Keratinocyte (primary cell): Measurements from ENCODE around the gene SSBP2. TPM values are rescaled to one million over a fixed set of nuclear protein-coding genes. Genes with fewer than 3 reads are reported as not detected.

Experiments
- DNase-seq: peaks from one replicate; pipeline ENCODE4 v3.0.0-alpha.2; 2011; ENCODE audit warnings: low read depth, missing footprints, low spot score
- FAIRE-seq: peaks from 2 replicates; lab custom pipeline; 2011; peaks lifted over from hg19 to GRCh38; lab: Jason Lieb, UNC
- H2AFZ ChIP-seq: 2 replicates; pipeline ENCODE4 v1.6.0; 2012; ENCODE audit warnings: low read length, control low read depth, inconsistent platforms; ENCODE audit not compliant: control insufficient read depth
- H3K27ac ChIP-seq: 2 replicates; pipeline ENCODE4 v1.5.1; 2011; ENCODE audit warnings: low read length; ENCODE audit not compliant: control insufficient read depth, insufficient read depth
- H3K27me3 ChIP-seq: 3 replicates; pipeline ENCODE4 v1.6.0; 2011; ENCODE audit warnings: low read length; ENCODE audit not compliant: control insufficient read depth, insufficient read depth; ENCODE audit errors: extremely low read depth
- H3K36me3 ChIP-seq, 2 experiments: 2 replicates in 1 of 2; 3 replicates in 1 of 2; pipeline ENCODE4 v1.5.1; 2011; ENCODE audit warnings: low read length in 2 of 2, mild to moderate bottlenecking in 1 of 2; ENCODE audit not compliant: control insufficient read depth in 2 of 2, insufficient read depth in 2 of 2; ENCODE audit errors: extremely low read depth in 1 of 2
- H3K4me1 ChIP-seq: 3 replicates; pipeline ENCODE4 v1.5.1; 2011; ENCODE audit warnings: low read length; ENCODE audit not compliant: control insufficient read depth, insufficient read depth; ENCODE audit errors: extremely low read depth
- H3K4me2 ChIP-seq: 3 replicates; pipeline ENCODE4 v1.6.0; 2011; ENCODE audit warnings: low read depth, low read length; ENCODE audit not compliant: control insufficient read depth, insufficient read depth; ENCODE audit errors: extremely low read depth
- H3K4me3 ChIP-seq, 3 experiments: fragments of 200-600 bp in 1 of 3; sonication (generic) in 1 of 3; 2 replicates in 2 of 3; 3 replicates in 1 of 3; pipeline ENCODE4 v1.5.1; 2011 to 2016; ENCODE audit warnings: low read length in 3 of 3, mild to moderate bottlenecking in 3 of 3, control low read depth in 2 of 3, inconsistent platforms in 1 of 3, low read depth in 1 of 3, mixed read lengths in 1 of 3, mixed run types in 1 of 3, moderate library complexity in 1 of 3; ENCODE audit not compliant: control insufficient read depth in 2 of 3, insufficient read depth in 2 of 3; ENCODE audit errors: extremely low read depth in 1 of 3
- H3K79me2 ChIP-seq: 2 replicates; pipeline ENCODE4 v1.6.0; 2012; ENCODE audit warnings: low read length; ENCODE audit not compliant: control insufficient read depth, insufficient read depth
- H3K9ac ChIP-seq: 3 replicates; pipeline ENCODE4 v1.6.0; 2011; ENCODE audit warnings: low read length; ENCODE audit not compliant: control insufficient read depth, insufficient read depth; ENCODE audit errors: extremely low read depth
- H3K9me1 ChIP-seq: 3 replicates; pipeline ENCODE4 v1.6.0; 2011; ENCODE audit warnings: low read length; ENCODE audit not compliant: control insufficient read depth, insufficient read depth; ENCODE audit errors: extremely low read depth
- H3K9me3 ChIP-seq: 2 replicates; pipeline ENCODE4 v1.5.1; 2012; ENCODE audit warnings: low read depth, low read length; ENCODE audit not compliant: control insufficient read depth
- H4K20me1 ChIP-seq: 3 replicates; pipeline ENCODE4 v1.6.0; 2011; ENCODE audit warnings: low read length; ENCODE audit not compliant: control insufficient read depth, insufficient read depth; ENCODE audit errors: extremely low read depth
- EZH2 ChIP-seq: IDR thresholded peaks from one replicate; pipeline ENCODE4 v1.6.1; 2012; ENCODE audit warnings: inconsistent platforms, mild to moderate bottlenecking, low read length, moderate library complexity
- dilution Hi-C: fragments of 300-500 bp; cut with MboI; formaldehyde crosslinking; loops from one replicate; pipeline ENCODE4 v1.7.0; 2020; ENCODE audit warnings: low sequenced_read_pairs; ENCODE audit not compliant: extremely low pct_ligation_motif_present
- polyA plus RNA-seq, 5 experiments: library from polyadenylated mRNA; depleted of rRNA in 3 of 5; stranded (reverse) in 3 of 5; stranded (forward) in 1 of 5; unstranded in 1 of 5; fragments of >200 nt; gene quantifications; 1 replicate in 1 of 5; 2 replicates in 3 of 5; 3 replicates in 1 of 5; pipeline versions ENCODE4 v1.2.1 to v1.2.3, GENCODE V29; 2011 to 2012; ENCODE audit warnings: missing spikeins in 2 of 5, low read depth in 1 of 5, low replicate concordance in 1 of 5
- TF ChIP-seq, protein P1 (sequence below), 3 experiments: IDR thresholded peaks in 1 of 3; conservative IDR thresholded peaks in 1 of 3; optimal IDR thresholded peaks in 1 of 3; 2 replicates in 2 of 3; 3 replicates in 1 of 3; pipeline versions ENCODE3 to v1.5.1; 2011; ENCODE audit warnings: low read length in 3 of 3, mild to moderate bottlenecking in 3 of 3, moderate library complexity in 2 of 3, control low read depth in 1 of 3, inconsistent platforms in 1 of 3; ENCODE audit not compliant: insufficient read depth in 2 of 3; ENCODE audit errors: extremely low read depth in 1 of 3

Gene SSBP2
- polyA plus RNA-seq, 1 donor (not counting 4 experiments of a cell fraction or from before 2014, with no cell fraction given), result 14.6 TPM

GRCh38 chr5:81395262-81395661 lies 355.6 kb downstream of the SSBP2 start:
- TF ChIP-seq, protein P1, sequence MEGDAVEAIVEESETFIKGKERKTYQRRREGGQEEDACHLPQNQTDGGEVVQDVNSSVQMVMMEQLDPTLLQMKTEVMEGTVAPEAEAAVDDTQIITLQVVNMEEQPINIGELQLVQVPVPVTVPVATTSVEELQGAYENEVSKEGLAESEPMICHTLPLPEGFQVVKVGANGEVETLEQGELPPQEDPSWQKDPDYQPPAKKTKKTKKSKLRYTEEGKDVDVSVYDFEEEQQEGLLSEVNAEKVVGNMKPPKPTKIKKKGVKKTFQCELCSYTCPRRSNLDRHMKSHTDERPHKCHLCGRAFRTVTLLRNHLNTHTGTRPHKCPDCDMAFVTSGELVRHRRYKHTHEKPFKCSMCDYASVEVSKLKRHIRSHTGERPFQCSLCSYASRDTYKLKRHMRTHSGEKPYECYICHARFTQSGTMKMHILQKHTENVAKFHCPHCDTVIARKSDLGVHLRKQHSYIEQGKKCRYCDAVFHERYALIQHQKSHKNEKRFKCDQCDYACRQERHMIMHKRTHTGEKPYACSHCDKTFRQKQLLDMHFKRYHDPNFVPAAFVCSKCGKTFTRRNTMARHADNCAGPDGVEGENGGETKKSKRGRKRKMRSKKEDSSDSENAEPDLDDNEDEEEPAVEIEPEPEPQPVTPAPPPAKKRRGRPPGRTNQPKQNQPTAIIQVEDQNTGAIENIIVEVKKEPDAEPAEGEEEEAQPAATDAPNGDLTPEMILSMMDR (optimal IDR thresholded peaks at IDR 0.05 in 1 of 3, IDR thresholded peaks at IDR 0.05 in 1 of 3, conservative IDR thresholded peaks at IDR 0.05 in 1 of 3; ENCODE audit: extremely low read depth in 1 of 3, insufficient read depth in 2 of 3, low read length in 3 of 3), result no peak
- TF ChIP-seq EZH2, result no peak
- H3K79me2 ChIP-seq, result no peaks in the 10 kb centered on the region
- no peaks in the 10 kb centered on the region for H3K36me3 ChIP-seq
- FAIRE-seq (no peak), DNase-seq (no peak)
- H4K20me1 ChIP-seq, result no peaks in the 10 kb centered on the region
- no peaks in the 10 kb centered on the region for H3K9me3 ChIP-seq
- H2AFZ ChIP-seq, result no peak overlapping the region
- no peak overlapping the region for H3K4me2 ChIP-seq
- no peak overlapping the region for H3K27ac ChIP-seq
- H3K27me3 ChIP-seq, result peaks cover 4% of the 10 kb centered on the region
- dilution Hi-C loops, result no loop called here
- no peak overlapping the region for H3K9ac ChIP-seq
- H3K4me1 ChIP-seq, result no peaks in the 10 kb centered on the region
- H3K4me3 ChIP-seq, result no peak overlapping the region
- H3K9me1 ChIP-seq, result no peaks in the 10 kb centered on the region

DNA sequence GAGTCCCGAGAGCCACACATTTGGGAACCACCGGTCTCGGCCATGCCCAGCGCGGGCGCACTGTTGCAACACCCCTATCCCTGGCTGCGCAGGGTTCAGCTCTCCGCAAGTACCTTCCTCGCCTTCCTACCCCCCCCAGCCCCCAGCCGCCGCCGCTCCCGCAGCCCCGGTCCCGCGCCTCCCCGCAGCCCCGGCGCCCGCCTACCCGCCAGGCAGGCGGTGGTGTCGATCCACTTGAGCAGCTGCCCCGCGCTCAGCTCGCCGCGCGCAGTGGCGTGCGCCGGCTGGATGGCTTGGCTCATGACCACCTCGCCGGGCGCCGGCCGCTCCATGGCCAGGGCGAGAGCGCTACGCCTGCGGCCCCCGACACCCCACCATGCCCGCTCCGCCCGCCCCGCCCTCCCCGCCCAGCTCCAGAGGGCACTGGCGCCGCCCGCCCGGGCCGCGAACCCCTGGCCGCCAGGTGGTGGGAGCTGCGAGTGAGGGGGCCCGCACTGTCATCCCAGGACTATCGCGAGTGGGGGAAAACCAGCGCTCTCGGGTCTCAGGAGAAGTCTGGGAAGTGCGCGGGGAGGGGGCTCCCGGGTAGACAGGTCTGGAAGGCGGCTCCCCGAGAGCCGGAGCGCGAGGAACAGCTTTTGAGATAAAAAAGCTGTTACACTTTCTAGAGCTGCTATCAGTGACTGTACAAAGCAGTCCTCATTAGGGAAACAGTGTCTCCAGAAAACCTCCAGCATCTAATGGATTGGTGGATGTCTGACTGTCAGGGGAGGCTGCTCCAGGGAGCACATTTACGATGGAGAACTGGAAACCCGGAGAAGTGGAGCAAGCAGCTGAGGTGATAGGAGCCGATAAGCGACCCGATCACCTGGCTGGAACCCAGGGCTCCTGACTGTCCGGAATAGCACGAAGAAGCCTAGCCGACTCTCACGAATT lies 356.8 kb downstream of the SSBP2 start, which contains the start of gene ACOT12:
Gene ACOT12 (minus strand): TSS at position 352 of the 936 bp plus-strand sequence. CDS start 20 bp downstream, at position 332.
- no peaks in the 10 kb centered on the region for H4K20me1 ChIP-seq
- peak within 1 kb of the TSS; percentile 15 for H3K9ac ChIP-seq
- DNase-seq (no peak), FAIRE-seq (no peak)
- H3K4me1 ChIP-seq, result no peaks in the 10 kb centered on the region
- H3K36me3 ChIP-seq, result no peaks in the 10 kb centered on the region
- H3K4me3 ChIP-seq, result peak within 1 kb of the TSS; percentile 18 to 53 (median 49)
- no peaks in the 10 kb centered on the region for H3K79me2 ChIP-seq
- dilution Hi-C loops, result no loop called here
- H3K9me3 ChIP-seq, result no peaks in the 10 kb centered on the region
- H3K9me1 ChIP-seq, result no peaks in the 10 kb centered on the region
- peak within 1 kb of the TSS; percentile 51 for H2AFZ ChIP-seq
- TF ChIP-seq, protein P1 (optimal IDR thresholded peaks at IDR 0.05 in 1 of 3, IDR thresholded peaks at IDR 0.05 in 1 of 3, conservative IDR thresholded peaks at IDR 0.05 in 1 of 3; ENCODE audit: extremely low read depth in 1 of 3, insufficient read depth in 2 of 3, low read length in 3 of 3), result no peak
- TF ChIP-seq EZH2, result peak; percentile 39
- peaks cover 4% of the 10 kb centered on the region for H3K27me3 ChIP-seq
- H3K27ac ChIP-seq, result no peak within 1 kb of the TSS
- peak within 1 kb of the TSS; percentile 69 for H3K4me2 ChIP-seq
